Activated CD8-positive, alpha-beta memory T cell treated with anti-CD3 and anti-CD28 coated beads for 48 hours (primary cell): ENCODE data around the gene RPL12.
A peak's percentile ranks its signal among the peaks of the same experiment; 100 is the strongest.

Experiments used
- DNase-seq, 3 experiments: peaks; one replicate each; pipeline ENCODE4 v3.0.0-alpha.2; 2020; ENCODE audit warnings: low read depth in 2 of 3, low spot score in 2 of 3

The RPL12 gene

DNA sequence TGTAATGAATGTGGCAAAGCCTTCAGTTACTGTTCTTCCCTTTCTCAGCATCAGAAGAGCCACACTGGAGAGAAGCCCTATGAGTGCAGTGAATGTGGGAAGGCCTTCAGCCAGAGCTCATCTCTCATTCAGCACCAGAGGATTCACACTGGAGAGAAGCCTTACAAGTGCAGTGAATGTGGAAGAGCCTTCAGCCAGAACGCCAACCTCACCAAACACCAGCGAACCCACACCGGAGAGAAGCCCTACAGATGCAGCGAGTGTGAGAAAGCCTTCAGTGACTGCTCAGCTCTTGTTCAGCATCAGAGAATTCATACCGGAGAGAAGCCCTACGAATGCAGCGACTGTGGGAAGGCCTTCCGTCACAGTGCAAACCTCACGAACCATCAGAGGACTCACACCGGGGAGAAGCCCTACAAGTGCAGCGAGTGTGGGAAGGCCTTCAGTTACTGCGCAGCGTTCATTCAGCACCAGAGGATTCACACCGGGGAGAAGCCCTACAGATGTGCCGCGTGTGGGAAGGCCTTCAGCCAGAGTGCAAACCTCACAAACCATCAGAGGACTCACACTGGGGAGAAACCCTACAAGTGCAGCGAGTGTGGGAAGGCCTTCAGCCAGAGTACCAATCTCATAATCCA is 6.8 kb downstream of the RPL12 start:
- DNase-seq: no peak

DNA sequence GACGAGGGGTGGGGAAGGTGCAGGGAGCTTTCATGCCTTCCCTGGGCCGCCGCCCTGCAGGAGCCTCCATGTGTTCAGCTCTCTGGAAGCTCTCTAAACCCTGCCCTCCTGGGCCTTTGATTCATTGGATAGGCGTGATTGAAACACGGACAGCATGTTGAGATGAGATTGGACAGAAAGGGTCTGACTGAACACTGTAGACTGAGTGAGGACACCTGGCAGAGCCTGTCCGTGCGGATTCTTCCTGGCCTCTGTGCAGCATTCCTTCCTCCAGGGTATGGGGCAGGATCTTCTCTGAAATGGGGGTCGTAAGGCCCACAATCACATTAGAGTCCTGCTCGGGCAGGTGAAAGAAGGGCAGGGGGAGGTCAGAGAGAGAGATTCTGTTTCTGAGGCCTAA is 12.8 kb downstream of the RPL12 start:
- no peak for DNase-seq

DNA sequence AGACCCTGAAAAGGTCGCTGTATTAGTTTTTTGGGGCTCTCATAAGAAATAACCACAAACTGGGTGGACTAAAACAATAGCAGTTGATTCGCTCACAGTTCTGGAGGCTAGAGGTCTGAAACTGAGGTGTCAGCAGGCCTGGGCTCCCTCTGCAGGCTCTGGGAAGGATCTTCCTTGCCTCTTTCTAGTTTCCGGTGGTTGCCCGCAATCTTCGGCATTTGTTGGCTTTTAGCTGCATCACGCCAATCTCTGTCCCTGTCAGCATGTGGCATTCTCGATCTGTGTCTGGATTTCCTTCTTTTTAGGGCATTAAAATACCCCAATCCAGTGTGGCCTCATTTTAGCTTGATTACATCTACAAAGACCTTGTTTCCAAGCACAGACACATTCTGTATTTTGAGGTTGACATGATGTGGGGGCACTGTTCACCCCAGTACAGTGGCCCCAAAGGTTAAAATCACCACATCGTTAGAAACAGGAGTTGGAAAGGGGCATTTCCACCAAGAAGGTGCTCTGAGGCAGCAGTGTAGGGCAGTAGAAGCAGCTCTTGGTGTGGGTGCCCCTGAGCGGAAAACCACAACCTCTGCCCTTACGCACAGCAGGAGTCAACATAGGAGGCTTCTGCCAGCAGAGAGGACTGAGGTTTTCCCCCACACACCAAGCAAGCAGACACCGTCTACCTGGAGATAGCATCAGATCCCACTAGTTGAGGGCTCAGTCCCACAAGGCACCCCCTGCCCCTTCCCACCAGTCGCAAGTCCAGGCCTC is 13.5 kb downstream of the RPL12 start:
- DNase-seq: no peak

DNA sequence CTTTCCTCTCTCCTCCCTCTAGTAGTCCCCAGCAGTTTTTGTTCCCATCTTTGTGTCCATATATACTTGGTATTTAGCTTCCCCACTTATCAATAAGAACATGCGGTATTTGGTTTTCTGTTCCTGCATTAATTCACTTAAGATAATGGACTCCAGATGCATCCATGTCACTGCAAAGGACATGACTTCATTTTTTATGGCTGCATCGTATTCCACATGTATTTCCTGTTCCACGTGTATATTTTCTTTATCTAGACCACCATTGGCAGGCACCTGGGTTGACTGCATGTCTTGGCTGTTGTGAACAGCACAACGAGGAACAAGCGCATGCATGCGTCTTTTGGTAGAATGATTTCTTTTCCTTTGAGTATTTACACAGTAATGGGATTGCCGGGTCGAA is 20.8 kb downstream of the RPL12 start:
- no peak for DNase-seq

DNA sequence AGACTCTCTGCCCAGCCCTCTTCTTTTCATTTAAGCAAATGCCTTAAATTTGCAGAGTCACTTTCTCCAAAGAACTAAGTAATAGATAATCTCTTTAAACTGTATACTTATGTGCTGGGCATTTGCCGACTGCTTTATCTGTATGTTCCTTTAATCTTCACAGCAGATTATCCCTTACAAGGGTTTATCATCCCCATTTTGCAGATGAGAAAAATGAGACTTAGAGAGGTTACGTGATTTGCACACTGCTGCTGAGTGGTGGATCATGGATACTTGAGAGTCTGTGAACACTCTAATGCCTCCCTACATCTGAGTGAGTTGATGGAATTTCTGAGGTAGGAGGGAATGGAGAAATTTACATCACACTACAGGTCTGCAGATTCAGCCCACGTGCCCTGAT is 22.9 kb downstream of the RPL12 start:
- no peak for DNase-seq

DNA sequence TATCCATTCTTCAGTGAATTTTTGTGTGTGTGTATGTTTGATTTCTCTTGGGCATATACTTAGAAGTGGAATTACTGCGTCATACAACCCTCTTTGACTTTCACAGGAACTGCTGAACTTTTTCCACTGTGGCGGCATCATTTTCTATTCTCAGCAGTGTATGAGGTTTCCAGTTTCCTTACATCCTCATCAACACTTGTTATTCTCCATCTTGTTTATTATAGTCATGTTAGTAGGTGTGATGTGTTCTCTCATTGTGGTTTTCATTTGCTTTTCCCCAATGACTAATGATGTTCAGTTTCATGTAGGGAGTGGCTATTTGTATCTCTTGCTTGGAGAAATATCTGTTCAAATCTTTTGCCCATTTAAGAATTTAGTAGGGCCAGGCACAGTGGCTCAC is 24.4 kb downstream of the RPL12 start:
- DNase-seq: no peak

DNA sequence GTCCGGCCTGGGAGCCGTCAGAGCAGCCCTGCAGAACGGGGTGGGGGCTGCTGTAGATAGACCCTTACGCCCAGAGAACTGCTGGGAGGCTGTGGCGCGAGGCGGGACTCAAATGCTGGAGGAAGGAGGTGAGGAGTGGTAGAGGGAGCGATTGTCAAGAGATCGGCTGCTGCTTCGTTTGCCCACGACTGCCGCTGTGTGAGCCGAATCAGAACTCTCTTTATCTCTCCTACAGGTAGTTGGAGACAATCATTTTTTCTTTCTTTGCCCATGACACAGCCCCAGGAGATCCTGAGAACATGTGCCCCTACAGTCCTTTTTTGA is 26.6 kb downstream of the RPL12 start:
- no peak for DNase-seq

DNA sequence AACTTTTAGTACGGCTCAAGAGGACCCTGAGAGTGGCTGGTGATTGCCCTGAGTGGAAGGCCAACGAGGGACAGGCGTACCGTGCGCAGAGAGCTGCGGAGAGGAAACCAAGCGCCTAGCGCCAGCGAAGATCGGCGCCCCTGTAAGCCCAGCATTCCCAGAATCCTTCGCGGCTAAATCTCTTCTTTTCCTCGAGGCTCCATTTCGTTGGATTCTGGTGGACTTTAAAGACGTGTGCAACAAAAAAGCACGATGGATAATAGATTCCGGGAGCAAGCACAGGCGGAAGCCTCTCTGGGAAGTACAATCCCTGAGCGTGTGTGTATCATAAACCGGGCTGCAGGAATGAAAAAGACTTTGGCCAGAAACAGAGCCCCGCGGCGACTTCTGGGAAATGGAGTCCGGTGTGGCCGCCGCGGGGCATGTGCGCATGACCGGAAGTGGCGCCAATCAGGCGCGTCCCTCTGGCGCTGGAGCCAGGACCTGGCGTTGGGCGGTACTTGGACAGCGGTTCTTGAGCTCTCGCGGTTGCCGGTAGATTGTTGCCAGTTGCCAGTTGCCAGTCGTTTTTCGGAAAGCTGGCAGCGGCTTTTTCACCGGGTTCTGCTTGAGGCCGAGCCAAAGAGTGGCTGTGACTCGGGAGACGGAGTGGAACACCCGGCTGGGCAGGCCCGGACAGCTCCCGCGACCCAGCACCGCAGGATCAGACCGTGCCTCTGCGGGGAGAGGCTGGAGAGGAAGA is 27.1 kb downstream of the RPL12 start, which contains the start of gene ZNF79:
TSS of gene ZNF79 (plus strand) at position 449 of the 742 bp plus-strand sequence. CDS start 406 bp downstream, outside the sequence.
- peak; percentile 85 to 88 (median 87) for DNase-seq

DNA sequence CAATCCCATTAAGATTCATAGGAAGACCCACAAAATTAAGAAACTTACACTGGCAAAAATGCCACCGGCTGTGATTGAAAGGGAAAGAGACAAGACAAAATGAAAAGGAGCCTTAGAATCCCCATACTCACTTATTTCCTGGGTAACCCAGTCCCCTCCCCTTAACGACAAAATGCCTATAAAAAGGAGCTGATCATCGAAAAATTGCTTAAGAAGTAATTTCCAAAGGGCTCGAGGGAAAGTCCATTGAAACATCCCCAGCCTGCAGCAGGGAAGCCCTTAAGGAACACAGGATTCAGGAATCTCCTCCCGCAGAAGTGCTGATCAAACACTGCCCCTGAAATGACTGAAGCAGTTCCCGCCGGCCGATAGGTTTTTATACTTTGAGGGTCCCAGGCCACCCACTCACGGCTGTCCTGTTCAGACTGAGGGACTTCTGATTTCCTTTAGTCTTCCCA is 27.7 kb downstream of the RPL12 start:
- DNase-seq: no peak

DNA sequence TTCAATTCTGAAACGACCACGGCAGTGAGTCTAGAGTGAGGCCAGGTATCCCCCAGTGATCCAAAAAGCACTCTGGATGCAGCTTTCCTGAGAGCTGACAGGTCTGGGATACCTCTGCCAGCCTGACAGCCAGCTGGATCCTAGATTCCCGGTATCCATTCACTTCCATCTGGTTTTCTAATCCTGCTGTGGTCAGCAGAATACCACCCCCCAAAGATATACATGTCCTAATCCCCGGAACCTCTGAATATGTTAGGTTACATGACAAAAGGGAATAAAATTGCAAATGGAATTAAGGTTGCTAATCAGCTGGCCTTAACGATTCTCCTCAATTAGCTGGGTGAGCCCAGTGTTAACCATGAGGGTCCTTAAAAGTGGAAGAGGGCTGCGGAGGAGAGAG is 28.4 kb downstream of the RPL12 start:
- DNase-seq: no peak

DNA sequence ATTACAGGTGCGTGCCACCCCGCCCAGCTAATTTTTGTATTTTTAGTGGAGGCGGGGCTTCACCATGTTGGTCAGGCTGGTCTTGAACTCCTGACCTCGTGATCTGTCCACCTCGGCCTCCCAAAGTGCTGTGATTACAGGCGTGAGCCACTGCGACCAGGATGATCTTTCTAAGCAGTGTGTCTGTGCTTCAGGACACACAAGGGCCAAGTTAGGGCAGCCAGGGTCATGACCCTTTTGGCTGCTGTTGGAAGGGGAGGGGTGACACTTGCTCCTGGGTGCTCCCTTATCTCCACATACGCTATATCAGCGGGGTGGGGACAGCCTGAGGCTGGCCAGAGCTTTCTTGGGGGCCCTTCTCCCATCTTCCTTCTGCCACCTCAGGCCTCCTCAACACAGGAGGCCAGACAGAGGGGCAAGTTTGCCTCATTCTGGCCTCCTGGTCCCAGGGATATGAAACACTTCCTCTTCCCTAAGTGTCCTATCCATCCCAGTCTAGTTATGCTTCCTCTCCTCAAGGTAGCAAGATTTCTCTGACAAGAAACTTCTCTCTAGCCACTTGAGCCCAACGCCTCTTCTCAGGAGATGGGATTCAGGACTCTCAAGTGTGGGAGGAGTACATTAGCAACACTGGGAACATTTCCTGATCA is 28.9 kb downstream of the RPL12 start:
- DNase-seq: no peak

DNA sequence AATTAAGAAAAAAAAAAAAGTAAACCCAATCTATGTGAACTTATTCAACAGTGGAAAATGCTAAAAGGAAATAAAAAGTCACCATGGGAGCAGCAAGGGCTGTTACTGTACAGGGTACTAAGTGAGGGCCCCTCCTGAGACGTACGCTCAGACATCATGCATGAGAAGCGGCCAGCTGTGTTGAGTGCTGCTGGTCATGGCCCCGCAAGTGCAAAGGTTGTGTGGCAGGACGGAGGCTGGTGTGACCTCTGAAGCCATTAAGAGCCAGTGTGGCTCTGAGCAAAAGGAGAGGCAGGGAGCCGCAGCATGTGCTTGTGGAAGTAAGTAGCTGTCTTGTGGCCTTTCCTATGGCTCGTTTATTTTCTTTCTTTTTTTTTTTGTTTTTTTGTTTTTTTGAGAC is 30.1 kb downstream of the RPL12 start:
- DNase-seq: no peak

DNA sequence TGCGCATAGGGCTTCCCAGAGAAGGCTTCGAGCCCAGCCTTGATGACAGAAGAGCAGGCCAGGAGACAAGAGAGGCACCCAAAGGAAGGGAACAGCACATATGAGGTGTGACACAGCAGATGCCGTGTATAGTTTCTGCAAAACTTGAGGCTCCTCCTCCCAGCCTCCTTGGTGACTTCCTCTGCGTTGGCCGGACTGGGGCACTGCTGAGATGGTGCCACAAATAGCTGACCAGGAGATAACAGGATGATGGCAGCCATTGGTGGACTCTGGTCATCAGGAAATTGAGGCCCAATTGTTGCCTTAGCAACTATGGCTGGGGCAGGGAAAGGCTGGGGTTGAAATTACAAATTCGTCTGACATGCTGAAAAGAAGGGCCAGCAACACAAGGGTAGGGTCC is 31.9 kb downstream of the RPL12 start:
- no peak for DNase-seq

DNA sequence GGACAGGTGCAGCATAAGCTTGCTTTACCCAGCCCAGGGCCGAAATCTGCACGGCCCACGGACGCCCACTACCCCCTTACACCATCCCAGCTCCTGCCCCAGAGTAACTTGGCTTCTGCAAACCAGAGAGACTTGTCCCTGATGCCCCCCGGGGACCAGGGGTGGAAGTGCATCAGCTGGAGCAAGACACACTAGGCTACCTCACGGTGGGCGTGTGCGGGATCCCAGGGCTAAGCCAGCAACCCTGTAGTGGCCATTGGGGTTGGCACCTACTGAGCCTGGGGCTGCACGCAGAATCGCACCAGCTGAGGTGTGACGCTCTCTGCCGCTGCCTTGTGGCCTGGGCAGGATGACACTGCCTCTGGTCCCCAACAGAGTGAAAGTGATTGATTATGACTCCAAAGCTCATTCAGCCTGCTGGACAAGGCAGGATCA is 33.2 kb downstream of the RPL12 start:
- DNase-seq: no peak

DNA sequence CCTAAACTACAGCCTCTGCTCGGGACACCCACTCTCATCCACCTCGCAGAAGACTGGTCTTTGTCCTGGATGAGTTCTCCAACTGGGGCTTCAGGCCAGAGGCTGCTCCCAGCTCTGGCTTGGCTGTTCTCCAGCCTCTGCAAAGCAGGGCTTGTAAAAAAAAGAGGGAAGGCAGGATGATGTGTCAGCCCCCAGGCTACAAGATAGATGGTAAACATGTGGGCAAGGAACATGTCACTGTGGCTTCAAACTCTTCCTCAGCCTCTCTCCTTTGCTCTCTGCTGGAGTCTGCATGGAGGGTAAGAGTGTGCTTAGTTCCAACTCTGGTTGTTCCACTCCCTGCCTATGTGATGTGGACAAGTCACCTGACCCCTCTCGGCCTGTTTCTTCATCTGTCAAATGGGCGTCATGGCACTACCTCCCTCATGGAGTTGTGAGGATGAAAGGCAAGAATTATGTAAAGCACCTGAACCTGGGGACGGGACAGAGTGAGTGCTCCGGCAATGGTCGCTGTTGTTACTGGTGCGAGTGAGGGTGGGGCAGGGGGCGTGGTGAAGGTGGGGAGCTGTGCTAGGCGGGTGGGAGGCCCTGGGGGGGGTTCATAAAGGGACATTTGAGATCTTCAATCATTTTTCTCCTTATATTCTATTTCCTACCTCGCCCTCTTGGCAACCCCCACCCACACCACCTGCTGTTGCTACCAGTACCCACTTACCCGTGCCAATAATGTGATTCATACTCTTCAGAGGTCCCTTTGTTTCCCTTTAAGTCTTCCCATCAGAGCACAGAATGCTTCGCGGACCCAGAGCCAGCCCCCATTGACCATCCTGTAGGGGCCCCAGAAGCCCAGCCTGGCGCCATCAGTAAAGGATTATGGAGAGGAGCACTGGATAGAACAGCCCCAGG is 33.8 kb downstream of the RPL12 start:
- DNase-seq: no peak

DNA sequence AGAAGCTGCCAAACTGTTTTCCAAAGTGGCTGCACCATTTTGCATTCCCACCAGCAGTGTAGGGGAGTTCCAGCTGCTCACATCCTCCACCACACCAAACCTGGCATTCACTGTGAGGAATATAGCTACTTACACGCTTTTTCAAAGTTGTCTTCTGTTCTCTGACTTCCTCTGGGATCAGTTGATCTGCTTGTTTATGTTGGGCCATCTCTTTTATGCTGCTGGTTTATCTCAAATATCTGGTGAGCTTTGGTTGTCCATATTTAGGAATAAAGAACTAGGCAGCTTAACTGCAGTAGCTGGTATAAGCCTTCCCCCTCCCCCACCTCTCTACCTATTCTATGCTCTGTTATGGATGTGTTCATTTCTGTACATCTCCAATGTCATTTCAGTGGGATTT is 35.5 kb downstream of the RPL12 start:
- no peak for DNase-seq

DNA sequence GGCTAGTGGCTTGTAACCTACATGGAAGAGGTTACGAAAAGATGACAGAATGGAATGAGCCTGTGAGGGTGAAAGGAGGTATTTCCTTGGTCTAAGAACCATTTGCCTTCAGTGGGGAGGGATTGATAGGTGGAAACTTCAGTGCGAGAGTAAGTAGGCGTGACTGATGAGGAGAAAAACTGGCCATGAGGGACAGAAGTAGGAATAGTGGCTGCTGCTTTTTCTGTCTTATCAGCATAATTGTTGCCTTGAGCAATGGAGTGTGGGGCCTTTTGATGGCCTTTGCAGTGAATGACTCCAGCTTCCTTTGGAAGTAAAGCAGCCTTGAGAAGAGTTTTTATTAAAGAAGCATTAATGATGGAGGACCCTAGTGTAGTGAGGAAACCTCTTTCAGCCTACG is 36.1 kb downstream of the RPL12 start:
- DNase-seq: no peak

DNA sequence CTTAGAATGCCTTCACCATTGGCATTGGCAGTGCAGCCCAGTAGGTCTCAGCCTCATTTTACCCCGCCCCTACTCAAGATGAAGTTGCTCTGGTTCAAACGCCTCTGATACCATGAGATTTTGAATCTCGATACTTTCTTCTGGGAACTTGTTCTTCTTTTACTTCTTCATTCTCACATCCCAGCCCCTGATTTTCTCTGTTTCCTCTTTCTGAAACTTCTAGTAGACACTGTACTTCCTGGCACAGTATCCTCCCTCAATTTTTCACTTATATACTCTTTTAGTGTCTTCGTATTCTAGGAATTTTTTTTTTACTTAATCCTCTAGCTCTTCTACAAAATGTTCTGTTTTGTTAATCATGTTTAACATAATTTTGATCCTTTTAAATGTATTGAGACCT is 40.1 kb downstream of the RPL12 start:
- DNase-seq: no peak

DNA sequence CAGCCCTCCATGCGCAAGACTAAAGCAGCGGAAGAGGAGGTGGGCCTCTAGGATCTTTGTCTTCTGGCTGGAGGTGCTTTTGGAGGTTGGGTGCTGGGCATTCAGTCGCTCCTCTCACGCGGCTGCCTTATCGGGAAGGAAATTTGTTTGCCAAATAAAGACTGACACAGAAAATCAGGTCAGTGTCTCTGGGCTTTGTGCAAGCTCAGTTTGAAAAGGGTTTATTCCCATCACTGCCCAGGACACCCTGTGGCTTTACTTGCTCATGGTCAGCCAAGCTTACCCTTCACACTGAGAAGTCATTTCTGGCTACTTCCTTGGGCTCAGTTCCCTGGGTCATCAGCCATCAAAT is 43.7 kb downstream of the RPL12 start:
- DNase-seq: no peak

DNA sequence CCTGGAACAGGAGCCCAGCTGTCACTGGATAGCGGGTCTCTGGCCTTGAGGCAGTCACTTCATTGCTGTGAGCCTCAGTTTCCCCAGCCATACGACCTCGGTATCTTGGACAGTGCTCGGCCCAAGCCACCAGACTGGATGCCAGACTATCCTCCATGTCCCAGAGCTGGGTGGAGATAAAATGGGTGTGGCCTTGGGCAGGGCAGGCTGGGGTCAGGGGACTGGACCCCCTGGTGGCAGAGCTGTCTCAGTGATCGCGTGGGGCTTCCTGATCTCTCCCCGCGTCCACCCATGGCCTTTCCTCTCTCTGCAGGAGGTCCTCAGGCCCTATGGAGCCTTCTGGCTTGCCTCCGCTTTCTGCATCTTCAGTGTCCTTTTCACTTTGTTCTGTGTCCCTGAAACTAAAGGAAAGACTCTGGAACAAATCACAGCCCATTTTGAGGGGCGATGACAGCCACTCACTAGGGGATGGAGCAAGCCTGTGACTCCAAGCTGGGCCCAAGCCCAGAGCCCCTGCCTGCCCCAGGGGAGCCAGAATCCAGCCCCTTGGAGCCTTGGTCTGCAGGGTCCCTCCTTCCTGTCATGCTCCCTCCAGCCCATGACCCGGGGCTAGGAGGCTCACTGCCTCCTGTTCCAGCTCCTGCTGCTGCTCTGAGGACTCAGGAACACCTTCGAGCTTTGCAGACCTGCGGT is 44.3 kb downstream of the RPL12 start:
- DNase-seq: no peak
